ENCODE data around the gene TSPAN7.

DNA sequence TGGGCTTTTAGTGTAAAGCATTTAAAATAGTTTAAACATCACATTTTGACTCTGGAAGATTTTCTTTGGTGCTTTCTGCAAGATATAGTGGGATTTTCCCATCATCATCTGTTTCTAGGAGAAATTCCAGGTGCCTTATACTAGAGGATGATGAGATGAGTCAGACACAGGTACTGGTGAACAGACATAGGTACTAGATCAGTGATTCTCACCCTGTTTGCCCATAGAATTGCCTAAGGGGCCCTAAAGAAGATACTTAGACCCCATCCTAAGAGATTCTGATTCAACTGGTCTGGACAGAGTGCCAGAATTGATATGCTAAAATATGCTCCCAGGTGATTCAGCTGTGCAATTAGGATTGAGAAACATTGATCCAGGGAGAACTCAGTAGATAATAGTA is 9.7 kb downstream of the TSPAN7 start:
- TF ChIP-seq POLR2A (IDR thresholded peaks at IDR 0.05; ENCODE audit: low read depth, low read length) (no peak), POLR2AphosphoS5 (IDR thresholded peaks at IDR 0.05; ENCODE audit: low read depth, low read length) (no peak)

Measured in GM12892 (cell line).